MV-4-11 (cell line): ENCODE results near the gene BACH2.
"Not testable (repeated sequence)": the region's sequence is repeated elsewhere in the genome, so short reads cannot be mapped to it uniquely, and the experiment has no call there.

Experiments
- DNase-seq: peaks from one replicate; lab custom pipeline; 2025; lab: John Stamatoyannopoulos, UW

BACH2 gene

GRCh38 chr6:89993411-89993810 is 303.2 kb downstream of the BACH2 start:
- no peak for DNase-seq

- DNase-seq = no peak
Observed at GRCh38 chr6:89992818-89993217, 303.8 kb downstream of the BACH2 start.

GRCh38 chr6:89989742-89990141 is 306.9 kb downstream of the BACH2 start:
- DNase-seq = no peak

GRCh38 chr6:89987830-89988229 is 308.8 kb downstream of the BACH2 start:
- DNase-seq = no peak

- DNase-seq = no peak
Observed at GRCh38 chr6:89987140-89987539, 309.5 kb downstream of the BACH2 start.

- no peak for DNase-seq
Observed at GRCh38 chr6:89986650-89987074, 310.0 kb downstream of the BACH2 start.

- no peak for DNase-seq
Observed at GRCh38 chr6:89985751-89986493, 310.7 kb downstream of the BACH2 start.

GRCh38 chr6:89984926-89985750 is 311.5 kb downstream of the BACH2 start:
- no peak for DNase-seq

- DNase-seq = no peak
Observed at GRCh38 chr6:89980353-89980752, 316.3 kb downstream of the BACH2 start.

- DNase-seq = no peak
Observed at GRCh38 chr6:89979481-89980119, 317.0 kb downstream of the BACH2 start.

GRCh38 chr6:89978749-89979145 is 317.9 kb downstream of the BACH2 start:
- no peak for DNase-seq

- no peak for DNase-seq
Observed at GRCh38 chr6:89977808-89978748, 318.6 kb downstream of the BACH2 start.

GRCh38 chr6:89976694-89977020 is 320.0 kb downstream of the BACH2 start:
- DNase-seq = no peak

GRCh38 chr6:89975991-89976693 is 320.5 kb downstream of the BACH2 start:
- peak; percentile 18 for DNase-seq

GRCh38 chr6:89975366-89975765 is 321.3 kb downstream of the BACH2 start:
- DNase-seq = no peak

- DNase-seq = no peak
Observed at GRCh38 chr6:89974834-89975233, 321.8 kb downstream of the BACH2 start.

- no peak for DNase-seq
Observed at GRCh38 chr6:89972025-89972381, 324.6 kb downstream of the BACH2 start.

GRCh38 chr6:89971338-89972024 is 325.2 kb downstream of the BACH2 start:
- DNase-seq = not testable (repeated sequence)

GRCh38 chr6:89970609-89971337 is 325.9 kb downstream of the BACH2 start:
- DNase-seq = peak; percentile 51

GRCh38 chr6:89970072-89970471 is 326.6 kb downstream of the BACH2 start:
- DNase-seq = no peak
